CD14-positive monocyte (primary cell): ENCODE measurements around the gene CNST. TPM values are rescaled to one million over a fixed set of nuclear protein-coding genes. Genes with fewer than 3 reads are reported as not detected.
A peak's percentile ranks its signal among the peaks of the same experiment; 100 is the strongest.

ENCODE experiments used
- DNase-seq, 3 donors: peaks; one replicate each; pipeline ENCODE4 v3.0.0-alpha.2; 2011 to 2022
- H2AFZ ChIP-seq: 2 replicates; pipeline ENCODE4 v1.6.0; 2012; ENCODE audit warnings: mild to moderate bottlenecking, low read depth, low read length, inconsistent platforms; ENCODE audit not compliant: insufficient read depth, poor library complexity, severe bottlenecking
- H3K27ac ChIP-seq, 2 donors: 1 replicate in 1 of 2; 2 replicates in 1 of 2; pipeline ENCODE4 v1.5.1; 2012 to 2013; ENCODE audit warnings: low read length in 2 of 2, control low read depth in 1 of 2, inconsistent platforms in 1 of 2, low read depth in 1 of 2, mild to moderate bottlenecking in 1 of 2
- H3K27me3 ChIP-seq, 2 donors: one replicate each; pipeline versions ENCODE4 v1.6.0 to v1.6.1; 2011 to 2013; ENCODE audit warnings: low read length in 2 of 2; ENCODE audit not compliant: control insufficient read depth in 2 of 2, insufficient read depth in 2 of 2
- H3K36me3 ChIP-seq, 2 donors: replicated peaks in 1 of 2; 1 replicate in 1 of 2; 2 replicates in 1 of 2; pipeline versions ENCODE4 v1.5.1 to v1.6.1; 2012 to 2013; ENCODE audit warnings: low read length in 2 of 2, control low read depth in 1 of 2, inconsistent platforms in 1 of 2, mild to moderate bottlenecking in 1 of 2; ENCODE audit not compliant: insufficient read depth in 2 of 2, control insufficient read depth in 1 of 2
- H3K4me1 ChIP-seq, 2 donors: 1 replicate in 1 of 2; 2 replicates in 1 of 2; pipeline versions ENCODE4 v1.5.1 to v1.6.1; 2012 to 2013; ENCODE audit warnings: low read length in 2 of 2, control low read depth in 1 of 2, inconsistent platforms in 1 of 2, mild to moderate bottlenecking in 1 of 2, moderate library complexity in 1 of 2; ENCODE audit not compliant: insufficient read depth in 2 of 2, control insufficient read depth in 1 of 2
- H3K4me2 ChIP-seq: replicated peaks from 2 replicates; pipeline ENCODE3; 2012; ENCODE audit warnings: low read length, moderate library complexity, mild to moderate bottlenecking; ENCODE audit not compliant: poor library complexity, severe bottlenecking; ENCODE audit errors: extremely low read depth
- H3K4me3 ChIP-seq, 3 experiments: fragments of 200-600 bp in 1 of 3; sonication (generic) in 1 of 3; replicated peaks in 1 of 3; 1 replicate in 2 of 3; 2 replicates in 1 of 3; pipeline ENCODE4 v1.5.1; 2011 to 2013; ENCODE audit warnings: low read length in 3 of 3, mild to moderate bottlenecking in 3 of 3, control low read depth in 2 of 3, low read depth in 2 of 3, inconsistent platforms in 1 of 3, moderate library complexity in 1 of 3
- H3K79me2 ChIP-seq: 2 replicates; pipeline ENCODE4 v1.6.0; 2012; ENCODE audit warnings: mild to moderate bottlenecking, control low read depth, inconsistent platforms, low read length, moderate library complexity; ENCODE audit not compliant: insufficient read depth
- H3K9ac ChIP-seq: 2 replicates; pipeline ENCODE4 v1.6.0; 2017; ENCODE audit warnings: low read length, mild to moderate bottlenecking; ENCODE audit not compliant: insufficient read depth, poor library complexity, severe bottlenecking
- H3K9me3 ChIP-seq, 2 donors: replicated peaks in 1 of 2; 1 replicate in 1 of 2; 2 replicates in 1 of 2; pipeline versions ENCODE4 v1.5.1 to v1.6.1; 2012 to 2013; ENCODE audit warnings: low read length in 2 of 2, control low read depth in 1 of 2; ENCODE audit not compliant: control insufficient read depth in 1 of 2, insufficient read depth in 1 of 2
- H4K20me1 ChIP-seq: 2 replicates; pipeline ENCODE4 v1.6.0; 2012; ENCODE audit warnings: mild to moderate bottlenecking, low read length, control low read depth, moderate library complexity; ENCODE audit not compliant: insufficient read depth
- H3K27ac Mint-ChIP-seq, 7 donors: one replicate each; pipeline ENCODE4 v1.8.0; 2020; ENCODE audit warnings: mild to moderate bottlenecking in 7 of 7, mixed read lengths in 7 of 7, moderate library complexity in 6 of 7, inconsistent platforms in 2 of 7
- H3K27me3 Mint-ChIP-seq, 3 donors: one replicate each; pipeline ENCODE4 v1.8.0; 2021 to 2022; ENCODE audit warnings: low read depth in 3 of 3, mild to moderate bottlenecking in 3 of 3, mixed read lengths in 3 of 3, moderate library complexity in 3 of 3, inconsistent platforms in 1 of 3
- H3K36me3 Mint-ChIP-seq, 2 donors: one replicate each; pipeline ENCODE4 v1.8.0; 2020; ENCODE audit warnings: mixed read lengths in 2 of 2, inconsistent platforms in 1 of 2, mild to moderate bottlenecking in 1 of 2
- H3K4me1 Mint-ChIP-seq: one replicate; pipeline ENCODE4 v1.8.0; 2020; ENCODE audit warnings: mild to moderate bottlenecking, mixed read lengths
- H3K4me3 Mint-ChIP-seq, 2 donors: one replicate each; pipeline ENCODE4 v1.8.0; 2020; ENCODE audit warnings: mild to moderate bottlenecking in 2 of 2, mixed read lengths in 2 of 2, moderate library complexity in 1 of 2
- H3K9me3 Mint-ChIP-seq, 7 donors: one replicate each; pipeline ENCODE4 v1.8.0; 2020 to 2022; ENCODE audit warnings: mixed read lengths in 7 of 7, mild to moderate bottlenecking in 6 of 7, moderate library complexity in 6 of 7, inconsistent platforms in 2 of 7
- CTCF ChIP-seq: fragments of 200-600 bp; IDR thresholded peaks from one replicate; pipeline ENCODE4 v1.8.0; 2022; ENCODE audit warnings: antibody characterized with exemption, mild to moderate bottlenecking
- WGBS: methylation state at CpG from one replicate; pipeline ENCODE4 v1.1.5; 2013; ENCODE audit warnings: missing lambda C conversion rate; ENCODE audit not compliant: insufficient coverage; 5-methylcytosine and 5-hydroxymethylcytosine counted together
- intact Hi-C, 2 donors: fragments of 100-400 bp; cut with micrococcal nuclease; formaldehyde crosslinking; loops; one replicate each; pipeline versions ENCODE4 v1.15.0 to v1.15.1; 2023
- polyA plus RNA-seq, 3 donors: library from polyadenylated mRNA; depleted of rRNA in 1 of 3; unstranded in 2 of 3; stranded (reverse) in 1 of 3; fragments of 300-500 nt in 2 of 3; fragments of >200 nt in 1 of 3; fragmentation: Illumina TruSeq in 2 of 3; gene quantifications; 1 replicate in 2 of 3; 2 replicates in 1 of 3; pipeline ENCODE4 v1.2.3, GENCODE V29; 2012 to 2021

CNST gene
- polyA plus RNA-seq, 3 donors, result 11.0 to 14.1 (median 13.7) TPM

GRCh38 chr1:246629976-246630375, 63.7 kb downstream of the CNST start:
- H3K4me3 ChIP-seq, result no peak overlapping the region
- H3K27me3 ChIP-seq, result no peaks in the 10 kb centered on the region
- WGBS, result 93% methylated on average over 4 of the region's 5 CpGs
- H3K4me2 ChIP-seq, result no peak overlapping the region
- no peaks in the 10 kb centered on the region for H3K4me1 ChIP-seq
- H3K27me3 Mint-ChIP-seq, result peaks cover 0 to 1% (median 0%) of the 10 kb centered on the region in 3 donors
- TF ChIP-seq CTCF, result no peak
- H3K27ac ChIP-seq, result no peak overlapping the region
- H3K27ac Mint-ChIP-seq, result peak overlapping the region in 1 of 7 donors; percentile 16
- no peak overlapping the region for H3K4me3 Mint-ChIP-seq
- H3K4me1 Mint-ChIP-seq, result no peaks in the 10 kb centered on the region
- H2AFZ ChIP-seq, result no peak overlapping the region
- peaks cover 29 to 66% of the 10 kb centered on the region in 2 donors for H3K36me3 ChIP-seq
- DNase-seq, result no peak
- peaks cover 45 to 64% of the 10 kb centered on the region in 2 donors for H3K36me3 Mint-ChIP-seq
- intact Hi-C loops, result no loop called here
- H3K9me3 ChIP-seq, result peaks cover 0 to 6% of the 10 kb centered on the region in 2 donors
- H4K20me1 ChIP-seq, result no peaks in the 10 kb centered on the region
- H3K9me3 Mint-ChIP-seq, result peaks cover 2 to 7% (median 4%) of the 10 kb centered on the region in 7 donors
- H3K9ac ChIP-seq, result no peak overlapping the region
- H3K79me2 ChIP-seq, result no peaks in the 10 kb centered on the region

GRCh38 chr1:246631426-246631825, 65.2 kb downstream of the CNST start:
- Mint-ChIP-seq H3K27me3 (peaks cover 0 to 2% (median 1%) of the 10 kb centered on the region in 3 donors), H3K36me3 (peaks cover 47 to 62% of the 10 kb centered on the region in 2 donors), H3K4me3 (no peak overlapping the region), H3K9me3 (peaks cover 4 to 11% (median 7%) of the 10 kb centered on the region in 7 donors), H3K4me1 (no peaks in the 10 kb centered on the region), H3K27ac (no peak overlapping the region)
- WGBS, result 71% methylated on average over 1 of the region's 1 CpG
- TF ChIP-seq CTCF, result no peak
- intact Hi-C loops, result no loop called here
- Histone ChIP-seq H3K4me3 (no peak overlapping the region), H3K4me1 (no peaks in the 10 kb centered on the region), H3K4me2 (no peak overlapping the region), H3K9ac (no peak overlapping the region), H2AFZ (no peak overlapping the region), H3K36me3 (peaks cover 34 to 69% of the 10 kb centered on the region in 2 donors), H3K79me2 (peaks cover under 1% of the 10 kb centered on the region), H3K27me3 (no peaks in the 10 kb centered on the region), H3K27ac (no peak overlapping the region), H4K20me1 (no peaks in the 10 kb centered on the region), H3K9me3 (peaks cover 0 to 15% of the 10 kb centered on the region in 2 donors)
- DNase-seq, result no peak
